ENCODE results near the gene MRPL12. TPM values are rescaled to one million over a fixed set of nuclear protein-coding genes. Genes with fewer than 3 reads are reported as not detected.
"Not testable (repeated sequence)": the region's sequence is repeated elsewhere in the genome, so short reads cannot be mapped to it uniquely, and the experiment has no call there.

Gene MRPL12
- total RNA-seq, 4 donors from 2014 or later = 0.77 to 72.9 (median 19.5) TPM

- TF ChIP-seq POLR2A (IDR thresholded peaks at IDR 0.05) = no peak
- no peak for TF ChIP-seq CTCF (IDR thresholded peaks at IDR 0.05)
- DNase-seq = no peak
- Histone ChIP-seq H3K9me3 (no peaks in the 10 kb centered on the region), H3K36me3 (no peaks in the 10 kb centered on the region), H3K27me3 (no peaks in the 10 kb centered on the region), H3K4me1 (no peaks in the 10 kb centered on the region), H3K4me3 (no peak overlapping the region), H3K27ac (no peak overlapping the region)
- intact Hi-C loops (cut with DNase I; ENCODE audit: low total_unique reads) = no loop called here
Observed at GRCh38 chr17:81673561-81674258, 29.5 kb upstream of the MRPL12 start.

- peak; percentile 26 to 59 (median 48) for TF ChIP-seq CTCF (IDR thresholded peaks at IDR 0.05)
- H3K36me3 ChIP-seq; H3K4me3 ChIP-seq; H3K4me1 ChIP-seq; H3K27me3 ChIP-seq; H3K9me3 ChIP-seq; H3K27ac ChIP-seq; intact Hi-C loops (cut with DNase I; ENCODE audit: low total_unique reads); DNase-seq: not testable (repeated sequence)
Observed at GRCh38 chr17:81675515-81676221, 27.5 kb upstream of the MRPL12 start.

DNA sequence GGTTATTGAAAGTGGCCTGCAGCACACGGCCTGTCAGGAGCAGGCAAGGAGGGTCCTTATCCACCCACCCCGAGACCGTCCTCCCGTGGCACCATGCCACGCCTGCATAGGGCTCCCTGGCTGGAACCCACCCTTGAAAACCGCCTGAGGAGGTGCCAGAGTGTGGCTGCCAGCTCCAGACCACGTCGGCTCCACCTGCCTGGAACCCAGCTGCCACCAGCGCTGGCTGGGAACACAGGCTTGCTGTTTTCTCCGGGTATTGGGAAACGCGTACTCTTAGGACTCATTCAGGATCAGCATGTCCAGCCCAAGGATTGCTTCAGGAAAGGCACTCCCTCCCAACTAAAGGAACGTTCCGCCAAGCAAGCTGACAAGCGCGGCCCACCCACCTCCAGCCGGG is 26.3 kb upstream of the MRPL12 start:
- Histone ChIP-seq H3K27ac (no peak overlapping the region), H3K9me3 (no peaks in the 10 kb centered on the region), H3K4me3 (no peak overlapping the region), H3K36me3 (no peaks in the 10 kb centered on the region), H3K4me1 (no peaks in the 10 kb centered on the region), H3K27me3 (no peaks in the 10 kb centered on the region)
- intact Hi-C loops (cut with DNase I; ENCODE audit: low total_unique reads) = no loop called here
- TF ChIP-seq CTCF (IDR thresholded peaks at IDR 0.05) (no peak), POLR2A (IDR thresholded peaks at IDR 0.05) (no peak)
- DNase-seq = no peak

GRCh38 chr17:81680150-81680549 is 23.0 kb upstream of the MRPL12 start:
- no peak for DNase-seq

More at GRCh38 chr17:81680150-81680549, 23.0 kb upstream of the MRPL12 start:
- no peak overlapping the region for H3K4me3 ChIP-seq
- no peaks in the 10 kb centered on the region for H3K9me3 ChIP-seq
- intact Hi-C loops (cut with DNase I; ENCODE audit: low total_unique reads) = no loop called here
- H3K27me3 ChIP-seq = no peaks in the 10 kb centered on the region
- H3K36me3 ChIP-seq = no peaks in the 10 kb centered on the region
- peaks cover 6 to 15% of the 10 kb centered on the region in 2 donors for H3K4me1 ChIP-seq
- no peak for TF ChIP-seq CTCF (IDR thresholded peaks at IDR 0.05)
- TF ChIP-seq POLR2A (IDR thresholded peaks at IDR 0.05) = no peak
- no peak overlapping the region for H3K27ac ChIP-seq

Data from uterus (tissue), 4 donors.